Glutamatergic neuron (in vitro differentiated cells): ENCODE measurements around the gene PRSS23. TPM values are rescaled to one million over a fixed set of nuclear protein-coding genes. Genes with fewer than 3 reads are reported as not detected.

ENCODE experiments used
- DNase-seq: peaks from one replicate; pipeline ENCODE4 v3.0.0; 2022
- H3K27ac Mint-ChIP-seq: one replicate; pipeline ENCODE4 v1.8.0; 2020; ENCODE audit warnings: mild to moderate bottlenecking, mixed read lengths, inconsistent platforms; ENCODE audit not compliant: unreplicated experiment
- H3K27me3 Mint-ChIP-seq: one replicate; pipeline ENCODE4 v1.8.0; 2020; ENCODE audit warnings: mild to moderate bottlenecking, moderate library complexity, mixed read lengths, inconsistent platforms; ENCODE audit not compliant: unreplicated experiment
- H3K36me3 Mint-ChIP-seq: one replicate; pipeline ENCODE4 v1.8.0; 2020; ENCODE audit warnings: mild to moderate bottlenecking, mixed read lengths, inconsistent platforms; ENCODE audit not compliant: unreplicated experiment
- H3K4me1 Mint-ChIP-seq: one replicate; pipeline ENCODE4 v1.8.0; 2020; ENCODE audit warnings: mild to moderate bottlenecking, low read depth, mixed read lengths, inconsistent platforms; ENCODE audit not compliant: unreplicated experiment
- H3K4me3 Mint-ChIP-seq: one replicate; pipeline ENCODE4 v1.8.0; 2020; ENCODE audit warnings: mild to moderate bottlenecking, mixed read lengths, inconsistent platforms; ENCODE audit not compliant: unreplicated experiment
- H3K9me3 Mint-ChIP-seq: one replicate; pipeline ENCODE4 v1.8.0; 2020; ENCODE audit warnings: mild to moderate bottlenecking, moderate library complexity, mixed read lengths, inconsistent platforms; ENCODE audit not compliant: unreplicated experiment
- total RNA-seq: library from RNA; stranded (reverse); fragmentation: NEBNext Ultra II Directional; extraction: Animal tissue kit (Norgen Biotek cat#: 25700); gene quantifications from one replicate; pipeline ENCODE4 v1.2.1, GENCODE V29; 2021; ENCODE audit not compliant: unreplicated experiment
- TF ChIP-seq, protein P1 (sequence below): fragments of 200-600 bp; sonication (generic); IDR thresholded peaks from one replicate; pipeline ENCODE4 v1.5.0; 2021; ENCODE audit not compliant: partially characterized antibody, unreplicated experiment

PRSS23 gene
- total RNA-seq, 1 donor from 2014 or later, result 20.2 TPM

DNA sequence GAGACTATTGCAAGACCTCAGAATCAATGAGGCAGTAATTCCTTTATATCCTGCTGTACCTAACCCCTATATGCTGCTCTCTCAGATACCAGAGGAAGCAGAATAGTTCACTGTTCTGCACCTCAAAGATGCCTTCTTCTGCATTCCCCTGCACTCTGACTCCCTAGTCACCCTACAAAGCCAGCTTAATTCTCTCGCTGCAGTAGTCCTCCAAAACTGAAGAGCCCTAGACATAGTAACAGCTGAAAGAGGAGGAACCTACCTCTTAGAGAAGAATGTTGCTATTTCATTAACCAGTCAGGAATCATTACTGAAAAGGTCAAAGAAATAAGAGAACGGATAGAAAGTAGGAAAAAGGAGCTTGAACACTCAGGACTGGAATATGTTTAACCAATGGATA lies 49.3 kb downstream of the PRSS23 start:
- Mint-ChIP-seq H3K4me3 (no peak overlapping the region), H3K4me1 (no peaks in the 10 kb centered on the region), H3K36me3 (no peaks in the 10 kb centered on the region), H3K27ac (no peak overlapping the region), H3K9me3 (no peaks in the 10 kb centered on the region), H3K27me3 (no peaks in the 10 kb centered on the region)
- no peak for DNase-seq
- TF ChIP-seq, protein P1, sequence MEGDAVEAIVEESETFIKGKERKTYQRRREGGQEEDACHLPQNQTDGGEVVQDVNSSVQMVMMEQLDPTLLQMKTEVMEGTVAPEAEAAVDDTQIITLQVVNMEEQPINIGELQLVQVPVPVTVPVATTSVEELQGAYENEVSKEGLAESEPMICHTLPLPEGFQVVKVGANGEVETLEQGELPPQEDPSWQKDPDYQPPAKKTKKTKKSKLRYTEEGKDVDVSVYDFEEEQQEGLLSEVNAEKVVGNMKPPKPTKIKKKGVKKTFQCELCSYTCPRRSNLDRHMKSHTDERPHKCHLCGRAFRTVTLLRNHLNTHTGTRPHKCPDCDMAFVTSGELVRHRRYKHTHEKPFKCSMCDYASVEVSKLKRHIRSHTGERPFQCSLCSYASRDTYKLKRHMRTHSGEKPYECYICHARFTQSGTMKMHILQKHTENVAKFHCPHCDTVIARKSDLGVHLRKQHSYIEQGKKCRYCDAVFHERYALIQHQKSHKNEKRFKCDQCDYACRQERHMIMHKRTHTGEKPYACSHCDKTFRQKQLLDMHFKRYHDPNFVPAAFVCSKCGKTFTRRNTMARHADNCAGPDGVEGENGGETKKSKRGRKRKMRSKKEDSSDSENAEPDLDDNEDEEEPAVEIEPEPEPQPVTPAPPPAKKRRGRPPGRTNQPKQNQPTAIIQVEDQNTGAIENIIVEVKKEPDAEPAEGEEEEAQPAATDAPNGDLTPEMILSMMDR, result no peak

Other genes with a start within 250 kb of the PRSS23 start
- gene ME3, start 127.9 kb upstream of the PRSS23 start, total RNA-seq, result 12.4 TPM
- 2.0 TPM for gene FZD4, start 154.9 kb downstream of the PRSS23 start, total RNA-seq
- 38.1 TPM for gene TMEM135, start 237.4 kb downstream of the PRSS23 start, total RNA-seq